ENCODE data around the gene C22orf15. TPM values are rescaled to one million over a fixed set of nuclear protein-coding genes. Genes with fewer than 3 reads are reported as not detected.

The C22orf15 gene
- total and polyA plus RNA-seq, 7 donors: 0.36 to 0.45 TPM; not detected in 5

- no peak for DNase-seq
Observed at GRCh38 chr22:23786261-23786710, 23.5 kb downstream of the C22orf15 start.

GRCh38 chr22:23786752-23787599, 24.2 kb downstream of the C22orf15 start, which contains the start of gene SMARCB1:
Gene SMARCB1 (plus strand): TSS chr22:23786966. CDS start chr22:23787170, 204 bp downstream.
- TF ChIP-seq POLR2AphosphoS5 (IDR thresholded peaks at IDR 0.05): peak; percentile 46 to 81 (median 66)
- TF ChIP-seq EP300 (IDR thresholded peaks at IDR 0.05): no peak
- peak in 1 of 2 donors; percentile 55 for TF ChIP-seq POLR2A (IDR thresholded peaks at IDR 0.05)
- no peak for TF ChIP-seq CTCF (IDR thresholded peaks at IDR 0.05)

More at GRCh38 chr22:23786261-23786710, 23.5 kb downstream of the C22orf15 start:
- peak overlapping the region; percentile 5 to 99 (median 97) for H3K4me3 ChIP-seq
- intact Hi-C loops (cut with DNase I): loop anchor here (2.0 kb wide), 1 partner anchor 17 kb away; no protein-coding TSS in a partner anchor
- peaks cover 0 to 47% (median 41%) of the 10 kb centered on the region in 4 donors for H3K4me1 ChIP-seq
- WGBS, 2 donors: 53 to 59% methylated on average over 9 of the region's 9 CpGs
- H3K36me3 ChIP-seq: no peaks in the 10 kb centered on the region
- H3K27me3 ChIP-seq: no peaks in the 10 kb centered on the region
- no peaks in the 10 kb centered on the region for H3K9me3 ChIP-seq
- peak overlapping the region; percentile 99 to 100 (median 100) for H3K27ac ChIP-seq
- TF ChIP-seq POLR2A (IDR thresholded peaks at IDR 0.05) (no peak), EP300 (IDR thresholded peaks at IDR 0.05) (no peak), POLR2AphosphoS5 (IDR thresholded peaks at IDR 0.05) (no peak), CTCF (IDR thresholded peaks at IDR 0.05) (no peak)

GRCh38 chr22:23787600-23787896, 24.8 kb downstream of the C22orf15 start:
- H3K36me3 ChIP-seq: peaks cover 0 to 8% (median 5%) of the 10 kb centered on the region in 4 donors
- H3K9me3 ChIP-seq: no peaks in the 10 kb centered on the region
- H3K27ac ChIP-seq: peak overlapping the region; percentile 99 to 100 (median 100)
- peak overlapping the region; percentile 88 to 99 (median 97) for H3K4me3 ChIP-seq
- intact Hi-C loops (cut with DNase I): loop anchor here (2.0 kb wide), 1 partner anchor 19 kb away; no protein-coding TSS in a partner anchor
- WGBS, 2 donors: 1 to 3% methylated on average over 5 of the region's 5 CpGs
- DNase-seq: no peak
- peaks cover 0 to 58% (median 49%) of the 10 kb centered on the region in 4 donors for H3K4me1 ChIP-seq
- H3K27me3 ChIP-seq: no peaks in the 10 kb centered on the region
- TF ChIP-seq POLR2AphosphoS5 (IDR thresholded peaks at IDR 0.05) (no peak), EP300 (IDR thresholded peaks at IDR 0.05) (no peak), POLR2A (IDR thresholded peaks at IDR 0.05) (no peak), CTCF (IDR thresholded peaks at IDR 0.05) (no peak)

More at GRCh38 chr22:23786752-23787599, 24.2 kb downstream of the C22orf15 start, which contains the start of gene SMARCB1:
- Histone ChIP-seq H3K36me3 (peaks cover 0 to 2% (median under 1%) of the 10 kb centered on the region in 4 donors), H3K27me3 (no peaks in the 10 kb centered on the region), H3K4me1 (peaks cover 0 to 54% (median 47%) of the 10 kb centered on the region in 4 donors), H3K27ac (peak within 1 kb of the TSS; percentile 99 to 100 (median 100)), H3K9me3 (no peaks in the 10 kb centered on the region), H3K4me3 (peak within 1 kb of the TSS; percentile 88 to 99 (median 97))
- intact Hi-C loops (cut with DNase I): loop anchor here (2.0 kb wide), 1 partner anchor 18 kb away; no protein-coding TSS in a partner anchor
- DNase-seq: peak; percentile 96
- 0% methylated on average over 97 of the region's 97 CpGs for WGBS, 2 donors

- 43 to 68% methylated on average over 3 of the region's 3 CpGs for WGBS, 2 donors
- H3K9me3 ChIP-seq: no peaks in the 10 kb centered on the region
- peaks cover 0 to 11% (median 6%) of the 10 kb centered on the region in 4 donors for H3K36me3 ChIP-seq
- H3K4me1 ChIP-seq: peaks cover 0 to 58% (median 49%) of the 10 kb centered on the region in 4 donors
- peak overlapping the region; percentile 88 to 99 (median 97) for H3K4me3 ChIP-seq
- peak overlapping the region; percentile 99 to 100 (median 100) for H3K27ac ChIP-seq
- intact Hi-C loops (cut with DNase I): loop anchor here (2.0 kb wide), 1 partner anchor 19 kb away; no protein-coding TSS in a partner anchor
- TF ChIP-seq POLR2AphosphoS5 (IDR thresholded peaks at IDR 0.05) (no peak), CTCF (IDR thresholded peaks at IDR 0.05) (no peak), POLR2A (IDR thresholded peaks at IDR 0.05) (no peak), EP300 (IDR thresholded peaks at IDR 0.05) (no peak)
- no peak for DNase-seq
- H3K27me3 ChIP-seq: no peaks in the 10 kb centered on the region
Observed at GRCh38 chr22:23787910-23788309, 25.1 kb downstream of the C22orf15 start.

All from sigmoid colon (tissue), 7 donors.